ENCODE data around the gene PANX2. TPM values are rescaled to one million over a fixed set of nuclear protein-coding genes. Genes with fewer than 3 reads are reported as not detected.
"Not testable (repeated sequence)": the region's sequence is repeated elsewhere in the genome, so short reads cannot be mapped to it uniquely, and the experiment has no call there.

PANX2 gene
- total RNA-seq, 2 experiments from 2014 or later = 0.66 to 1.0 TPM

GRCh38 chr22:50143096-50143495 lies 27.4 kb upstream of the PANX2 start:
- Mint-ChIP-seq H3K27me3 (peaks cover 12% of the 10 kb centered on the region), H3K4me1 (no peaks in the 10 kb centered on the region), H3K4me3 (no peak overlapping the region), H3K36me3 (no peaks in the 10 kb centered on the region), H3K9me3 (no peaks in the 10 kb centered on the region), H3K27ac (no peak overlapping the region)
- DNase-seq = no peak

- no peaks in the 10 kb centered on the region for H3K36me3 Mint-ChIP-seq
- peaks cover 2% of the 10 kb centered on the region for H3K4me1 Mint-ChIP-seq
- H3K27ac Mint-ChIP-seq = no peak overlapping the region
- peaks cover 8% of the 10 kb centered on the region for H3K27me3 Mint-ChIP-seq
- DNase-seq = no peak
- H3K4me3 Mint-ChIP-seq = no peak overlapping the region
- H3K9me3 Mint-ChIP-seq = no peaks in the 10 kb centered on the region
Measured at GRCh38 chr22:50144005-50144614, 26.4 kb upstream of the PANX2 start.

- Mint-ChIP-seq H3K27me3 (no peaks in the 10 kb centered on the region), H3K9me3 (no peaks in the 10 kb centered on the region), H3K4me3 (no peak overlapping the region), H3K4me1 (peaks cover 5% of the 10 kb centered on the region), H3K36me3 (no peaks in the 10 kb centered on the region), H3K27ac (no peak overlapping the region)
- no peak for DNase-seq
Measured at GRCh38 chr22:50145721-50146438, 24.7 kb upstream of the PANX2 start.

GRCh38 chr22:50146439-50147238 lies 23.9 kb upstream of the PANX2 start:
- DNase-seq = no peak
- H3K4me1 Mint-ChIP-seq = peaks cover 5% of the 10 kb centered on the region
- no peaks in the 10 kb centered on the region for H3K27me3 Mint-ChIP-seq
- H3K4me3 Mint-ChIP-seq = no peak overlapping the region
- no peak overlapping the region for H3K27ac Mint-ChIP-seq
- no peaks in the 10 kb centered on the region for H3K36me3 Mint-ChIP-seq
- H3K9me3 Mint-ChIP-seq = no peaks in the 10 kb centered on the region

- H3K27ac Mint-ChIP-seq = not testable (repeated sequence)
Measured at GRCh38 chr22:50147258-50148165, 23.0 kb upstream of the PANX2 start.

GRCh38 chr22:50148166-50148500 lies 22.4 kb upstream of the PANX2 start:
- Mint-ChIP-seq H3K9me3 (no peaks in the 10 kb centered on the region), H3K27ac (no peak overlapping the region), H3K36me3 (no peaks in the 10 kb centered on the region), H3K4me1 (peaks cover 5% of the 10 kb centered on the region), H3K4me3 (no peak overlapping the region), H3K27me3 (no peaks in the 10 kb centered on the region)
- no peak for DNase-seq

More at GRCh38 chr22:50147258-50148165, 23.0 kb upstream of the PANX2 start:
- DNase-seq, H3K4me3 Mint-ChIP-seq, H3K36me3 Mint-ChIP-seq, H3K9me3 Mint-ChIP-seq, H3K4me1 Mint-ChIP-seq, H3K27me3 Mint-ChIP-seq: not testable (repeated sequence)

GRCh38 chr22:50148991-50149721 lies 21.4 kb upstream of the PANX2 start:
- H3K4me3 Mint-ChIP-seq = no peak overlapping the region
- peaks cover 5% of the 10 kb centered on the region for H3K4me1 Mint-ChIP-seq
- H3K9me3 Mint-ChIP-seq = no peaks in the 10 kb centered on the region

GRCh38 chr22:50150161-50151129 lies 20.1 kb upstream of the PANX2 start:
- Mint-ChIP-seq H3K4me3 (no peak overlapping the region), H3K27me3 (no peaks in the 10 kb centered on the region), H3K9me3 (no peaks in the 10 kb centered on the region), H3K4me1 (peaks cover 5% of the 10 kb centered on the region), H3K27ac (no peak overlapping the region), H3K36me3 (no peaks in the 10 kb centered on the region)
- no peak for DNase-seq

More at GRCh38 chr22:50148991-50149721, 21.4 kb upstream of the PANX2 start:
- DNase-seq = peak; percentile 69
- H3K27me3 Mint-ChIP-seq = no peaks in the 10 kb centered on the region
- H3K27ac Mint-ChIP-seq = no peak overlapping the region
- H3K36me3 Mint-ChIP-seq = no peaks in the 10 kb centered on the region

GRCh38 chr22:50151571-50152537 lies 18.7 kb upstream of the PANX2 start:
- DNase-seq = no peak
- Mint-ChIP-seq H3K27me3 (no peaks in the 10 kb centered on the region), H3K4me3 (no peak overlapping the region), H3K27ac (no peak overlapping the region), H3K9me3 (no peaks in the 10 kb centered on the region), H3K36me3 (no peaks in the 10 kb centered on the region), H3K4me1 (peaks cover 5% of the 10 kb centered on the region)

- peaks cover 5% of the 10 kb centered on the region for H3K4me1 Mint-ChIP-seq
- no peak overlapping the region for H3K4me3 Mint-ChIP-seq
- no peaks in the 10 kb centered on the region for H3K27me3 Mint-ChIP-seq
- H3K9me3 Mint-ChIP-seq = no peaks in the 10 kb centered on the region
- H3K27ac Mint-ChIP-seq = no peak overlapping the region
- no peaks in the 10 kb centered on the region for H3K36me3 Mint-ChIP-seq
- DNase-seq = no peak
Measured at GRCh38 chr22:50153056-50153755, 17.3 kb upstream of the PANX2 start.

- no peaks in the 10 kb centered on the region for H3K27me3 Mint-ChIP-seq
- no peak overlapping the region for H3K27ac Mint-ChIP-seq
- H3K4me1 Mint-ChIP-seq = peaks cover 5% of the 10 kb centered on the region
- H3K4me3 Mint-ChIP-seq = no peak overlapping the region
- no peak for DNase-seq
- no peaks in the 10 kb centered on the region for H3K36me3 Mint-ChIP-seq
- no peaks in the 10 kb centered on the region for H3K9me3 Mint-ChIP-seq
Measured at GRCh38 chr22:50153756-50154140, 16.8 kb upstream of the PANX2 start.

- H3K27me3 Mint-ChIP-seq = no peaks in the 10 kb centered on the region
Measured at GRCh38 chr22:50157709-50158375, 12.7 kb upstream of the PANX2 start.

More at GRCh38 chr22:50157709-50158375, 12.7 kb upstream of the PANX2 start:
- Mint-ChIP-seq H3K36me3 (no peaks in the 10 kb centered on the region), H3K27ac (no peak overlapping the region), H3K4me1 (no peaks in the 10 kb centered on the region), H3K9me3 (no peaks in the 10 kb centered on the region), H3K4me3 (no peak overlapping the region)
- DNase-seq = no peak
